K562 (cell line): ENCODE data around the gene ARIH1.

Experiments
- ATF3 ChIP-seq, 2 experiments: fragments of 450-650 bp in 1 of 2; sonication (generic) in 1 of 2; formaldehyde crosslinking in 1 of 2; IDR thresholded peaks in 1 of 2; conservative IDR thresholded peaks in 1 of 2; 2 replicates each; pipeline versions ENCODE4 v1.6.1 to v1.8.1; 2016 to 2023; ENCODE audit warnings: mild to moderate bottlenecking in 2 of 2, moderate library complexity in 2 of 2, inconsistent platforms in 1 of 2, missing genetic modification reagents in 1 of 2
- BRCA1 ChIP-seq, 2 experiments: fragments of 450-650 bp in 1 of 2; sonication (generic) in 1 of 2; formaldehyde crosslinking in 1 of 2; IDR thresholded peaks; 2 replicates each; pipeline versions ENCODE4 v1.5.0 to v1.6.1; 2017 to 2020; ENCODE audit warnings: mild to moderate bottlenecking in 1 of 2, missing genetic modification reagents in 1 of 2
- CBX1 ChIP-seq: sonication (generic); IDR thresholded peaks from 2 replicates; pipeline ENCODE4 v1.6.1; 2016; ENCODE audit warnings: antibody characterized with exemption, low read depth, mild to moderate bottlenecking
- EZH2 ChIP-seq: IDR thresholded peaks from 2 replicates; pipeline ENCODE4 v1.6.1; 2012; ENCODE audit warnings: low read depth, mild to moderate bottlenecking, inconsistent platforms, low read length, borderline replicate concordance
- FOXK1 ChIP-seq: sonication (generic); formaldehyde crosslinking; IDR thresholded peaks from 2 replicates; pipeline ENCODE4 v1.8.0; 2022; ENCODE audit warnings: missing genetic modification reagents, mild to moderate bottlenecking, borderline replicate concordance
- GTF2A2 ChIP-seq: IDR thresholded peaks from 2 replicates; pipeline ENCODE4 v1.6.1; 2016; ENCODE audit warnings: mild to moderate bottlenecking, missing genetic modification characterization, missing compliant biosample characterization
- POLR2A ChIP-seq: fragments of 450-650 bp; conservative IDR thresholded peaks from 2 replicates; pipeline ENCODE4 v1.6.1; 2016
- POLR2AphosphoS5 ChIP-seq: IDR thresholded peaks from 2 replicates; pipeline ENCODE4 v1.6.1; 2011; ENCODE audit warnings: mild to moderate bottlenecking, low read depth, low read length, moderate library complexity; ENCODE audit not compliant: control insufficient read depth, insufficient read depth
- RBM39 ChIP-seq: fragments of 200-400 bp; formaldehyde crosslinking; optimal IDR thresholded peaks from 2 replicates; pipeline ENCODE3; 2018; ENCODE audit warnings: low read depth, low read length
- SIN3A ChIP-seq, 2 experiments: fragments of 150-350 bp in 1 of 2; IDR thresholded peaks; 2 replicates each; pipeline ENCODE4 v1.6.1; 2011 to 2016; ENCODE audit warnings: borderline replicate concordance in 2 of 2, low read depth in 2 of 2, low read length in 2 of 2, mild to moderate bottlenecking in 2 of 2, moderate library complexity in 2 of 2; ENCODE audit not compliant: control insufficient read depth in 1 of 2
- YBX1 ChIP-seq: fragments of 450-650 bp; IDR thresholded peaks from 2 replicates; pipeline ENCODE4 v1.7.1; 2016; ENCODE audit warnings: mild to moderate bottlenecking
- TF ChIP-seq, protein P1 (sequence below), 3 experiments: IDR thresholded peaks in 2 of 3; conservative IDR thresholded peaks in 1 of 3; 2 replicates each; pipeline ENCODE4 v1.5.1; 2011 to 2012; ENCODE audit warnings: low read length in 3 of 3, mild to moderate bottlenecking in 3 of 3, control low read depth in 2 of 3, improper control_type of control experiment in 1 of 3, inconsistent platforms in 1 of 3, low read depth in 1 of 3, mixed read lengths in 1 of 3, moderate library complexity in 1 of 3; ENCODE audit not compliant: insufficient read depth in 2 of 3
- TF ChIP-seq, protein P2 (sequence below): sonication (generic); formaldehyde crosslinking; IDR thresholded peaks from 2 replicates; pipeline ENCODE4 v1.5.0; 2020; ENCODE audit warnings: missing genetic modification reagents

DNA sequence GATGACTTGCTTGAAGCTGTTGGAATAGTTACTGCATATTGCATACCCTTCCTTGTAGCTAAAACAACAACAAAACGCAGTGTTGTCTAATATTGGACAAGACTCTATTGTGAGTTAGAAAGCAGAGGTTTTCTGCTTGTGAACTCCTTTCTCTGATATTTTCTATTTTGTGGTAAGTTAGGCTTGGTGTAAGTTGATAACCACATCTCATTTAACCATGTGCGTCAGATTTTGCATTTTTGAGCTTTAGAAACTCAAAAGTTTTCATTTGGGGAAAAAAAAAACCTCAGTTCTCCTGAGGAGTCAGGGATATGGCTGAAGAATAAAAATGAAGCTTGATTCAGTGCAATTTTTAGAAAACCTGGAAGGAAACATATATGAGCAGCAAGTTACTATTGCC lies 1.5 kb downstream of the ARIH1 start:
- TF ChIP-seq POLR2AphosphoS5: no peak
- TF ChIP-seq, protein P1, sequence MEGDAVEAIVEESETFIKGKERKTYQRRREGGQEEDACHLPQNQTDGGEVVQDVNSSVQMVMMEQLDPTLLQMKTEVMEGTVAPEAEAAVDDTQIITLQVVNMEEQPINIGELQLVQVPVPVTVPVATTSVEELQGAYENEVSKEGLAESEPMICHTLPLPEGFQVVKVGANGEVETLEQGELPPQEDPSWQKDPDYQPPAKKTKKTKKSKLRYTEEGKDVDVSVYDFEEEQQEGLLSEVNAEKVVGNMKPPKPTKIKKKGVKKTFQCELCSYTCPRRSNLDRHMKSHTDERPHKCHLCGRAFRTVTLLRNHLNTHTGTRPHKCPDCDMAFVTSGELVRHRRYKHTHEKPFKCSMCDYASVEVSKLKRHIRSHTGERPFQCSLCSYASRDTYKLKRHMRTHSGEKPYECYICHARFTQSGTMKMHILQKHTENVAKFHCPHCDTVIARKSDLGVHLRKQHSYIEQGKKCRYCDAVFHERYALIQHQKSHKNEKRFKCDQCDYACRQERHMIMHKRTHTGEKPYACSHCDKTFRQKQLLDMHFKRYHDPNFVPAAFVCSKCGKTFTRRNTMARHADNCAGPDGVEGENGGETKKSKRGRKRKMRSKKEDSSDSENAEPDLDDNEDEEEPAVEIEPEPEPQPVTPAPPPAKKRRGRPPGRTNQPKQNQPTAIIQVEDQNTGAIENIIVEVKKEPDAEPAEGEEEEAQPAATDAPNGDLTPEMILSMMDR (IDR thresholded peaks at IDR 0.05 in 2 of 3, conservative IDR thresholded peaks at IDR 0.05 in 1 of 3; ENCODE audit: insufficient read depth in 2 of 3, low read depth in 1 of 3, low read length in 3 of 3): no peak
- TF ChIP-seq ATF3 (IDR thresholded peaks at IDR 0.05): no peak
- TF ChIP-seq ATF3 (CRISPR knock-in tag; conservative IDR thresholded peaks at IDR 0.05): no peak
- TF ChIP-seq, protein P2, sequence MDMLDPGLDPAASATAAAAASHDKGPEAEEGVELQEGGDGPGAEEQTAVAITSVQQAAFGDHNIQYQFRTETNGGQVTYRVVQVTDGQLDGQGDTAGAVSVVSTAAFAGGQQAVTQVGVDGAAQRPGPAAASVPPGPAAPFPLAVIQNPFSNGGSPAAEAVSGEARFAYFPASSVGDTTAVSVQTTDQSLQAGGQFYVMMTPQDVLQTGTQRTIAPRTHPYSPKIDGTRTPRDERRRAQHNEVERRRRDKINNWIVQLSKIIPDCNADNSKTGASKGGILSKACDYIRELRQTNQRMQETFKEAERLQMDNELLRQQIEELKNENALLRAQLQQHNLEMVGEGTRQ (CRISPR knock-in tag): no peak
- TF ChIP-seq EZH2: no peak
- TF ChIP-seq RBM39: no peak
- no peak for TF ChIP-seq POLR2A
- TF ChIP-seq SIN3A (IDR thresholded peaks at IDR 0.05; ENCODE audit: borderline replicate concordance in 2 of 2, control insufficient read depth in 1 of 2, low read depth in 2 of 2, low read length in 2 of 2): no peak
- no peak for TF ChIP-seq GTF2A2 (tag)
- TF ChIP-seq FOXK1 (CRISPR knock-in tag): no peak
- TF ChIP-seq BRCA1 (IDR thresholded peaks at IDR 0.05): no peak
- TF ChIP-seq BRCA1 (CRISPR knock-in tag; IDR thresholded peaks at IDR 0.05): no peak
- no peak for TF ChIP-seq YBX1
- TF ChIP-seq CBX1: no peak
